ENCODE results near the gene ADGRV1.
"Not testable (repeated sequence)": the region's sequence is repeated elsewhere in the genome, so short reads cannot be mapped to it uniquely, and the experiment has no call there.

Gene ADGRV1

GRCh38 chr5:91058575-91058974 is 500.0 kb downstream of the ADGRV1 start:
- H3K27ac ChIP-seq (ENCODE audit: low read depth, low read length) = no peak overlapping the region
- H4K20me1 ChIP-seq (ENCODE audit: control insufficient read depth, insufficient read depth, low read depth, low read length) = no peaks in the 10 kb centered on the region
- no peaks in the 10 kb centered on the region for H3F3A ChIP-seq (ENCODE audit: control insufficient read depth, insufficient read depth)
- no peaks in the 10 kb centered on the region for H3K27me3 ChIP-seq (ENCODE audit: control insufficient read depth, low read length)
- no peaks in the 10 kb centered on the region for H3K79me2 ChIP-seq (ENCODE audit: control insufficient read depth, low read length)
- no peaks in the 10 kb centered on the region for H3K4me1 ChIP-seq (ENCODE audit: control insufficient read depth, low read length)
- no peak overlapping the region for H3K4me2 ChIP-seq (ENCODE audit: low read length)
- H3K9me2 ChIP-seq (replicated peaks; ENCODE audit: control insufficient read depth, low read length) = no peaks in the 10 kb centered on the region
- no peak overlapping the region for H3K4me3 ChIP-seq (ENCODE audit: low read length)
- TF ChIP-seq EZH2phosphoT487 (IDR thresholded peaks at IDR 0.05; ENCODE audit: borderline replicate concordance, low read length) (no peak), CTCF (IDR thresholded peaks at IDR 0.05; ENCODE audit: low read depth, low read length, poor library complexity, severe bottlenecking) (no peak)
- H3K36me3 ChIP-seq (ENCODE audit: control insufficient read depth, low read length) = no peaks in the 10 kb centered on the region
- no peaks in the 10 kb centered on the region for H3K9me3 ChIP-seq (ENCODE audit: control insufficient read depth, insufficient read depth, low read length)

- H3K27me3 ChIP-seq (ENCODE audit: control insufficient read depth, low read length) = no peaks in the 10 kb centered on the region
- no peaks in the 10 kb centered on the region for H3K4me1 ChIP-seq (ENCODE audit: control insufficient read depth, low read length)
- TF ChIP-seq EZH2phosphoT487 (IDR thresholded peaks at IDR 0.05; ENCODE audit: borderline replicate concordance, low read length) = no peak
- H3K4me3 ChIP-seq (ENCODE audit: low read length) = no peak overlapping the region
- no peak overlapping the region for H3K27ac ChIP-seq (ENCODE audit: low read depth, low read length)
- no peaks in the 10 kb centered on the region for H3K9me2 ChIP-seq (replicated peaks; ENCODE audit: control insufficient read depth, low read length)
- H3F3A ChIP-seq (ENCODE audit: control insufficient read depth, insufficient read depth) = no peaks in the 10 kb centered on the region
- H3K36me3 ChIP-seq (ENCODE audit: control insufficient read depth, low read length) = no peaks in the 10 kb centered on the region
- no peaks in the 10 kb centered on the region for H4K20me1 ChIP-seq (ENCODE audit: control insufficient read depth, insufficient read depth, low read depth, low read length)
- H3K9me3 ChIP-seq (ENCODE audit: control insufficient read depth, insufficient read depth, low read length) = no peaks in the 10 kb centered on the region
- H3K79me2 ChIP-seq (ENCODE audit: control insufficient read depth, low read length) = no peaks in the 10 kb centered on the region
- no peak overlapping the region for H3K4me2 ChIP-seq (ENCODE audit: low read length)
These were observed 500.8 kb downstream of the ADGRV1 start for GRCh38 chr5:91059409-91059808.

GRCh38 chr5:91061094-91061493 is 502.5 kb downstream of the ADGRV1 start:
- H3K9me2 ChIP-seq (replicated peaks; ENCODE audit: control insufficient read depth, low read length) = no peaks in the 10 kb centered on the region
- no peak overlapping the region for H3K4me3 ChIP-seq (ENCODE audit: low read length)
- TF ChIP-seq CTCF (IDR thresholded peaks at IDR 0.05; ENCODE audit: low read depth, low read length, poor library complexity, severe bottlenecking) (no peak), EZH2phosphoT487 (IDR thresholded peaks at IDR 0.05; ENCODE audit: borderline replicate concordance, low read length) (no peak)
- H3K4me2 ChIP-seq (ENCODE audit: low read length) = no peak overlapping the region
- H3K4me1 ChIP-seq (ENCODE audit: control insufficient read depth, low read length) = no peaks in the 10 kb centered on the region
- no peaks in the 10 kb centered on the region for H3K27me3 ChIP-seq (ENCODE audit: control insufficient read depth, low read length)
- H3F3A ChIP-seq (ENCODE audit: control insufficient read depth, insufficient read depth) = no peaks in the 10 kb centered on the region
- no peaks in the 10 kb centered on the region for H3K36me3 ChIP-seq (ENCODE audit: control insufficient read depth, low read length)
- no peaks in the 10 kb centered on the region for H4K20me1 ChIP-seq (ENCODE audit: control insufficient read depth, insufficient read depth, low read depth, low read length)
- H3K79me2 ChIP-seq (ENCODE audit: control insufficient read depth, low read length) = no peaks in the 10 kb centered on the region
- no peak overlapping the region for H3K27ac ChIP-seq (ENCODE audit: low read depth, low read length)
- no peaks in the 10 kb centered on the region for H3K9me3 ChIP-seq (ENCODE audit: control insufficient read depth, insufficient read depth, low read length)

- Histone ChIP-seq H3F3A (ENCODE audit: control insufficient read depth, insufficient read depth) (no peaks in the 10 kb centered on the region), H3K79me2 (ENCODE audit: control insufficient read depth, low read length) (no peaks in the 10 kb centered on the region), H3K4me1 (ENCODE audit: control insufficient read depth, low read length) (no peaks in the 10 kb centered on the region), H3K9me2 (replicated peaks; ENCODE audit: control insufficient read depth, low read length) (no peaks in the 10 kb centered on the region), H3K27ac (ENCODE audit: low read depth, low read length) (no peak overlapping the region), H3K36me3 (ENCODE audit: control insufficient read depth, low read length) (no peaks in the 10 kb centered on the region), H4K20me1 (ENCODE audit: control insufficient read depth, insufficient read depth, low read depth, low read length) (no peaks in the 10 kb centered on the region), H3K4me2 (ENCODE audit: low read length) (no peak overlapping the region), H3K9me3 (ENCODE audit: control insufficient read depth, insufficient read depth, low read length) (no peaks in the 10 kb centered on the region), H3K27me3 (ENCODE audit: control insufficient read depth, low read length) (no peaks in the 10 kb centered on the region), H3K4me3 (ENCODE audit: low read length) (no peak overlapping the region)
- TF ChIP-seq EZH2phosphoT487 (IDR thresholded peaks at IDR 0.05; ENCODE audit: borderline replicate concordance, low read length) (no peak), CTCF (IDR thresholded peaks at IDR 0.05; ENCODE audit: low read depth, low read length, poor library complexity, severe bottlenecking) (no peak)
These were observed 503.5 kb downstream of the ADGRV1 start for GRCh38 chr5:91061946-91062562.

- not testable (repeated sequence) for H3K4me1 ChIP-seq (ENCODE audit: control insufficient read depth, low read length); H3K79me2 ChIP-seq (ENCODE audit: control insufficient read depth, low read length); H4K20me1 ChIP-seq (ENCODE audit: control insufficient read depth, insufficient read depth, low read depth, low read length); H3K9me3 ChIP-seq (ENCODE audit: control insufficient read depth, insufficient read depth, low read length); H3K9me2 ChIP-seq (replicated peaks; ENCODE audit: control insufficient read depth, low read length); H3F3A ChIP-seq (ENCODE audit: control insufficient read depth, insufficient read depth); H3K4me3 ChIP-seq (ENCODE audit: low read length); H3K27me3 ChIP-seq (ENCODE audit: control insufficient read depth, low read length); H3K36me3 ChIP-seq (ENCODE audit: control insufficient read depth, low read length); H3K4me2 ChIP-seq (ENCODE audit: low read length); H3K27ac ChIP-seq (ENCODE audit: low read depth, low read length)
These were observed 504.6 kb downstream of the ADGRV1 start for GRCh38 chr5:91063098-91063690.

All from DOHH2 (cell line).